NCI-H524 (cell line): ENCODE data around the gene SEC23B.

Experiments used
- DNase-seq, 2 experiments: peaks; one replicate each; lab custom pipeline; 2025; lab: John Stamatoyannopoulos, UW

Gene SEC23B

DNA sequence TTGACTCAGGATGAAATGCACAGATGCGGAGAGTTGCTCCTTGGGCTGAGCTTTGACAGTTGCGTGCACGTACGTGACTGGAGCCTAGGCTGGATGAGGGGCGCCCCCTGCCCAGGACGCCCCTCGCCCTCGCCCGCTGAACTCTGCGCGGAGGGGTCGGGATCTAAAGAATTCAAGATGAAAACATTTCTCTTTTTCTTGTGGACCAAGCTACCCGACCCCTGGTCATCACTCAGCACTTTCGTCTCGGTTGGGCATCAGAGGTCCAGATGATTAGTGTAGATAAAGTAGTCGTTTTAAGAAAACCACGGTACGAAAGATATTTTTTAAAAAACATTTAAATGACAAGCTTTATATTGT is 80.8 kb downstream of the SEC23B start:
- peak in 1 of 2 experiments; percentile 54 for DNase-seq

DNA sequence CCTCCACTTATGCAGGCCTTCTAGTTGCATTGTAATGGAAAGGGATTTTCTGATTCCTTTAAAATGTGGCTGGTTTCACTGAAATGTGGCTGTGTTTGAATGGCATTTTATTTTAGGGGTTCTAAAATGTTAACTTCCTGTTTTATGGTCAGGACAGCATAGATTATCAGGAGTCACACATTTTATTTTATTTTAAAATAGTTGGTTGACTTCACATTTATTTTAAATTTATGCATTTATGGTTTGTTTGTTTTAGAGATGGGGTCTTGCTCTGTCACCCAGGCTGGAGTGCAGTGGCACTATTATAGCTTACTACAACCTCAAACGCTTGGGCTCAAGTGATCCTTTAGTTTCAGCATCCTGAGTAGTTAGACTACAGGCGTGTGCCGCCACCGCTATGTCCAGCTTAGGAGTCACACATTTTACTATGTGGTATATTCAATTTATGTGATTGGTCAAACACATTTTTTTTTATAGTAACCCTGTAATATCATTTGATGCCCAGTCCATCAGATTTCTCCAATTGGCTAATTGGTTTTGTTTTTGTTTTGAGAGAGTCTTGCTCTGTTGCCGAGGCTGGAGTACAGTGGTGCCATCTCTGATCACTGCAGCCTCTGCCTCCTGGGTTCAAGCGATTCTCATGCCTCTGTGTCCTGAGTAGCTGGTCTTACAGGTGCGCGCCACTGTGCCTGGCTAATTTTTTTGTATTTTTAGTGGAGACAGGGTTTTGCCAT is 82.4 kb downstream of the SEC23B start:
- DNase-seq = no peak

DNA sequence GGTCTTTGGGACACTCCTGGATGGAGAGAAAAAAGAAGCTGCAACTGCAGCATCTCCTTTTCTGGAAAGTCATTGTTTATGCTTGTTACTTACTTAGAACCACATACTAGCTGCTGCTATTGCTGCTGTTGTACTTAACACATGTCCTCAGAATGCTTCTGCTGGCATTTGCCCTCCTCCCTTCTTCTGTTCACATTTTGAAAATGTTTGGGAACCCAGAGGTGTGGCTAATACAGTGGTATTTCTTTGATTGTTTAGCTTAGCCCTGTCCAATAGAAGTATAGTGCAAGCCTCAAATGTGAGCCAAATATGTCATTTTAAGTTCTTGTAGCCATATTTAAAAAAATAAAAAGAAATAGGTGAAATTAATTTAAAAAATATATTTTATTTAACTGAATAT is 88.5 kb downstream of the SEC23B start:
- no peak for DNase-seq

DNA sequence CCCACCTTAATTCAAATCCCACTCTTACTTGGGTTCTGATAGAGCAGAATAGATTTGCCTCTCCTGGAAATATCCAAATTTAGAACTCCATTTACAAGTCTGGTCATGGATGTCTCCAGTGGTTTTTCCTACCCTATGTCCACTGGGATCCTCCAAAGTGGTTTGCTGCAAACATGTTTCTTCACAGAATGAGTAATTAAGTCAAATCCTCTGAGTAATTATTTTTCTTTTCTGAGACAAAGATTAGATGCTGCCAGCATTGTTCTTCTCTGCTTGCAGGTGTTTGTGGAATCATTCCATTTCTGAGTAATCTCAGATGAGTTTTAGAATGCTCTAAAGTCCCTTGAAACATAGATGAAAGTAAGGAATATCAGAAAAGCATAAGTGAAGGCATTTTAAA is 102.0 kb downstream of the SEC23B start:
- DNase-seq = no peak
